ENCODE results near the gene KCNG1.

KCNG1 gene

GRCh38 chr20:51012357-51012756 is 10.6 kb downstream of the KCNG1 start:
- no peak for TF ChIP-seq CTCF (IDR thresholded peaks at IDR 0.05; ENCODE audit: insufficient read depth, low read length, missing control alignments)
- CTCF ChIA-PET = interaction anchor here (1.2 to 5.3 kb wide), 6 partner anchors 15 to 313 kb away, joined by 3 to 144 read pairs (median 5); no protein-coding TSS in a partner anchor
- POLR2A ChIA-PET = no interaction called here
- no peak for DNase-seq (ENCODE audit: low read depth, low spot score)
- H3K4me3 ChIP-seq (ENCODE audit: low read depth, low read length) = no peak overlapping the region

GRCh38 chr20:51011479-51011878 is 11.4 kb downstream of the KCNG1 start:
- ChIA-PET POLR2A (no interaction called here), CTCF (interaction anchor here (1.5 kb wide), 1 partner anchor 314 kb away, joined by 3 read pairs; no protein-coding TSS in a partner anchor)
- DNase-seq (ENCODE audit: low read depth, low spot score) = no peak
- TF ChIP-seq CTCF (IDR thresholded peaks at IDR 0.05; ENCODE audit: insufficient read depth, low read length, missing control alignments) = no peak
- no peak overlapping the region for H3K4me3 ChIP-seq (ENCODE audit: low read depth, low read length)

- POLR2A ChIA-PET = no interaction called here
- CTCF ChIA-PET = no interaction called here
Measured at GRCh38 chr20:51010932-51011331, 12.0 kb downstream of the KCNG1 start.

DNA sequence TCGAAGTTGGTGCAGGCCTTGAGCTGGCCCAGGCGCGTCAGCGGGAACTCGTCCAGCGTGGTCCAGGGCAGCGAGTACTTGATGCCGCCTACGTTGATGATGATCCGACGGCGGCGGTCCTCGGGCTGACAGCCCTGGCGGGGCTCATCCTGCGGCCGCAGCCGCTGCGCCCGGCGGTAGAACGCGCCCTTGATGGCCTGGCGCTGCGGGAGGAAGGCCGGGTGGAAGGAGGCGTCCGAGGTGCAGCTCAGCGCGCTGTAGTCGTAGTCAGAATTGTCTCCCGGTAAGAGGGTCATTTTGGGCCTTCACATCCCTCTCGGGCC is 12.9 kb downstream of the KCNG1 start:
- no peak for TF ChIP-seq CTCF (IDR thresholded peaks at IDR 0.05; ENCODE audit: insufficient read depth, low read length, missing control alignments)
- H3K4me3 ChIP-seq (ENCODE audit: low read depth, low read length) = no peak overlapping the region
- POLR2A ChIA-PET = no interaction called here
- no peak for DNase-seq (ENCODE audit: low read depth, low spot score)
- CTCF ChIA-PET = interaction anchor here (1.2 kb wide), 1 partner anchor 28 kb away, joined by 3 read pairs; no protein-coding TSS in a partner anchor

More at GRCh38 chr20:51010932-51011331, 12.0 kb downstream of the KCNG1 start:
- no peak for DNase-seq (ENCODE audit: low read depth, low spot score)
- no peak for TF ChIP-seq CTCF (IDR thresholded peaks at IDR 0.05; ENCODE audit: insufficient read depth, low read length, missing control alignments)
- H3K4me3 ChIP-seq (ENCODE audit: low read depth, low read length) = no peak overlapping the region

DNA sequence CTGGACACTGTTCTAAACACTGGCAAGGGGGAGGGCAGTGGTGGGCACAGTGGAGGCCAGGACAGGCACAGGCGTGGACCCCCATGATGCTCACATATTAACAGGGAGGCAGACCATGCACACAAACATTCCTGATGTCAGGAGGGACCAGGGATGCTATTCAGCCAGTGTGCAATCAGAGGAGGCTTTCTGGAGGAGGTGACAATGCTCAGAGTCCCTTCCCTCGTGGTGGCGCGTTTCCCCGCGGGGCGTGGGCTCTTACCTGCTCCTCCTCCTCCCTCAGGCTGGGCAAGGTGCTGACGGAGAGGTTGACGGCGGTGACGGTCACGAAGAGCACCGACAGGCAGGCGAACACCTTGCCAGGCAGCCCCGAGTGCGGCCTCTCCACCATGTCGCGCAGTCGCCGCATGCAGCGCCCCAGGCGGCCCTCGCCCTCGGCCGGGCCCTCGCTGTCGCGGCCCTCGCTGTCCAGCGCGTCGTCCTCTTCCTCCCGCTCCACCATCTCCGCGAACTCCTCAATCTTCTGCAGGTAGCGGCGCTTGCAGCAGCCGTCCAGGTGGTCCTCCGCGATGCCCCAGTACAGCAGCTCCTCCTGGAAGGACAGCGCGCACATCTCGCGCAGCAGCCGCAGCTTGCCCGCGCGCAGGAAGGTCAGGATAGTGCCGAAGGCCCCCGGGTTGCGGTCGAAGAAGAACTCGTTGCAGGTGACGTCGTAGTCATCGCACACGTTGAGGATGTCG is 13.4 kb downstream of the KCNG1 start:
- H3K4me3 ChIP-seq (ENCODE audit: low read depth, low read length) = no peak overlapping the region
- ChIA-PET CTCF (interaction anchor here (1.2 to 1.5 kb wide), 2 partner anchors 28 to 34 kb away, joined by 3 read pairs; no protein-coding TSS in a partner anchor), POLR2A (no interaction called here)
- no peak for DNase-seq (ENCODE audit: low read depth, low spot score)
- TF ChIP-seq CTCF (IDR thresholded peaks at IDR 0.05; ENCODE audit: insufficient read depth, low read length, missing control alignments) = no peak

- ChIA-PET POLR2A (no interaction called here), CTCF (interaction anchor here (1.3 to 4.0 kb wide), 5 partner anchors 11 to 299 kb away, joined by 3 to 22 read pairs (median 3); no protein-coding TSS in a partner anchor)
Measured at GRCh38 chr20:51008718-51009117, 14.2 kb downstream of the KCNG1 start.

More at GRCh38 chr20:51008718-51009117, 14.2 kb downstream of the KCNG1 start:
- no peak overlapping the region for H3K4me3 ChIP-seq (ENCODE audit: low read depth, low read length)
- DNase-seq (ENCODE audit: low read depth, low spot score) = no peak
- TF ChIP-seq CTCF (IDR thresholded peaks at IDR 0.05; ENCODE audit: insufficient read depth, low read length, missing control alignments) = no peak

All from AG04449 (cell line).